ENCODE results near the gene CHD1. TPM values are rescaled to one million over a fixed set of nuclear protein-coding genes. Genes with fewer than 3 reads are reported as not detected.
"Not testable (repeated sequence)": the region's sequence is repeated elsewhere in the genome, so short reads cannot be mapped to it uniquely, and the experiment has no call there.

Gene CHD1
- total RNA-seq, 2 experiments from 2014 or later: 50.5 to 52.1 TPM

DNA sequence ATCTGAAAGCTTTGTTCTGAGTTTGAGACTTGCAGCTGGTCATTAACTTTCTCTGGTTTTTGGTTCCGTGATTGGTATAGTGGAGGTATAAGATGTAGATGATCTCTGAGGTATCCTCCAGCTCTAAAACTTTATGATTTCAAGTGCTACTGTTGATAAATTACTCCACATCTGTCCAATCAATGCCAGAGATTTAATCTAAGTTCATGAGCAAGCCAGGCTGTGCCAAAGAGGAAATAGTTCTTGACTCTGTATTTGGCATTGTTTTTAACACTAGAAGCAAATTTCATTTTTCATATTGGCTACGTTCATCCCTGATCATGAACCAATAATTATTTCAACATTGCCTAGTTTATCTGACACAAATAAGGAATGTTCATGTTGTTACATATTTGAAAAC is 28.5 kb upstream of the CHD1 start:
- intact Hi-C loops (cut with micrococcal nuclease): no loop called here
- H3K9me3 Mint-ChIP-seq: no peaks in the 10 kb centered on the region
- no peak overlapping the region for H3K4me3 Mint-ChIP-seq
- no peak overlapping the region for H3K27ac Mint-ChIP-seq
- DNase-seq: no peak
- CTCF ChIA-PET: no interaction called here
- no peaks in the 10 kb centered on the region for H3K4me1 Mint-ChIP-seq (ENCODE audit: low read depth)
- no peaks in the 10 kb centered on the region for H3K36me3 Mint-ChIP-seq (ENCODE audit: low read depth)
- no peaks in the 10 kb centered on the region for H3K27me3 Mint-ChIP-seq (ENCODE audit: low read depth)

- H3K27ac Mint-ChIP-seq; intact Hi-C loops (cut with micrococcal nuclease); CTCF ChIA-PET; H3K9me3 Mint-ChIP-seq; DNase-seq; H3K4me1 Mint-ChIP-seq (ENCODE audit: low read depth); H3K27me3 Mint-ChIP-seq (ENCODE audit: low read depth); H3K36me3 Mint-ChIP-seq (ENCODE audit: low read depth); H3K4me3 Mint-ChIP-seq: not testable (repeated sequence)
Observed at GRCh38 chr5:98955888-98956287, 27.1 kb upstream of the CHD1 start.

DNA sequence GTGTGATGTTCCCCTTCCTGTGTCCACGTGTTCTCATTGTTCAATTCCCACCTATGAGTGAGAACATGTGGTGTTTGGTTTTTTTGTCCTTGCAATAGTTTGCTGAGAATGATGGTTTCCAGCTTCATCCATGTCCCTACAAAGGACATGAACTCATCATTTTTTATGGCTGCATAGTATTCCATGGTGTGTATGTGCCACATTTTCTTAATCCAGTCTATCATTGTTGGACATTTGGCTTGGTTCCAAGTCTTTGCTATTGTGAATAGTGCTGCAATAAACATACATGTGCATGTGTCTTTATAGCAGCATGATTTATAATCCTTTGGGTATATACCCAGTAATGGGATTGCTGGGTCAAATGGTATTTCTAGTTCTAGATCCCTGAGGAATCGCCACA is 26.7 kb upstream of the CHD1 start:
- H3K4me3 Mint-ChIP-seq; H3K9me3 Mint-ChIP-seq; intact Hi-C loops (cut with micrococcal nuclease); H3K27me3 Mint-ChIP-seq (ENCODE audit: low read depth); DNase-seq; H3K36me3 Mint-ChIP-seq (ENCODE audit: low read depth); H3K4me1 Mint-ChIP-seq (ENCODE audit: low read depth); H3K27ac Mint-ChIP-seq; CTCF ChIA-PET: not testable (repeated sequence)

DNA sequence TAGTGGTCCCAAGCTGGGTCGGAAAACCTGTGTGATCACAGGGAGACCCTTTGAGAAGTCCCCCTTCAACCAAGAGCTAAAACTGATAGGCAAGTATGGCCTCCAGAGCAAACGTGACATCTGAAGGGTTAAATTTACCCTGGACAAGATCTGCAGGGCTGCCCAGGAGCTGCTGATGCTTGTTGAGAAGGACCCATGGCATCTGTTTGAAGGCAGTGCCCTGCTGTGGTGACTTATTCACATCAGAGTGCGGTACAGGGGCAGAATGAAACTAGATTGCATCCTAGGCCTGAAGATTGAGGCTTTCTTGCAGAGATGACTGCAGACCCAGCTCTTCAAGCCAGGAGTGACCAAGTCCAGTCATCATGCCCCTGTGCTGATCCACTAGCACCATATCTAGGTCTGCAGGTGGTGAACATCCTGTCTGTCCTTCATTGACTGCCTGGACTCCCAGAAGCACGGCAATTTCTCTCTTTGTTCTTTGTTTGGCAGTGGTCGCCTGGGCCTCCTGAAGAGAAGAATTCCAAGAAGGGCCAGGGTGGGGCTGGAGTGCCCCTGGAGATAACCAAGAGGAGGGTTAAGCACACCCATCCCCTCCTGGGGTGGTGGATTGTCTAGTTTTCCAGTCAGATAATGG is 25.7 kb upstream of the CHD1 start:
- Mint-ChIP-seq H3K9me3 (no peaks in the 10 kb centered on the region), H3K4me3 (no peak overlapping the region), H3K4me1 (ENCODE audit: low read depth) (no peaks in the 10 kb centered on the region), H3K36me3 (ENCODE audit: low read depth) (no peaks in the 10 kb centered on the region), H3K27me3 (ENCODE audit: low read depth) (no peaks in the 10 kb centered on the region), H3K27ac (no peak overlapping the region)
- DNase-seq: no peak
- intact Hi-C loops (cut with micrococcal nuclease): no loop called here
- CTCF ChIA-PET: no interaction called here

- no peaks in the 10 kb centered on the region for H3K9me3 Mint-ChIP-seq
- intact Hi-C loops (cut with micrococcal nuclease): no loop called here
- no peak overlapping the region for H3K27ac Mint-ChIP-seq
- no peak for DNase-seq
- no peak overlapping the region for H3K4me3 Mint-ChIP-seq
- CTCF ChIA-PET: no interaction called here
- no peaks in the 10 kb centered on the region for H3K36me3 Mint-ChIP-seq (ENCODE audit: low read depth)
- H3K27me3 Mint-ChIP-seq (ENCODE audit: low read depth): no peaks in the 10 kb centered on the region
- peaks cover 44% of the 10 kb centered on the region for H3K4me1 Mint-ChIP-seq (ENCODE audit: low read depth)
Observed at GRCh38 chr5:98942847-98943246, 14.0 kb upstream of the CHD1 start.

DNA sequence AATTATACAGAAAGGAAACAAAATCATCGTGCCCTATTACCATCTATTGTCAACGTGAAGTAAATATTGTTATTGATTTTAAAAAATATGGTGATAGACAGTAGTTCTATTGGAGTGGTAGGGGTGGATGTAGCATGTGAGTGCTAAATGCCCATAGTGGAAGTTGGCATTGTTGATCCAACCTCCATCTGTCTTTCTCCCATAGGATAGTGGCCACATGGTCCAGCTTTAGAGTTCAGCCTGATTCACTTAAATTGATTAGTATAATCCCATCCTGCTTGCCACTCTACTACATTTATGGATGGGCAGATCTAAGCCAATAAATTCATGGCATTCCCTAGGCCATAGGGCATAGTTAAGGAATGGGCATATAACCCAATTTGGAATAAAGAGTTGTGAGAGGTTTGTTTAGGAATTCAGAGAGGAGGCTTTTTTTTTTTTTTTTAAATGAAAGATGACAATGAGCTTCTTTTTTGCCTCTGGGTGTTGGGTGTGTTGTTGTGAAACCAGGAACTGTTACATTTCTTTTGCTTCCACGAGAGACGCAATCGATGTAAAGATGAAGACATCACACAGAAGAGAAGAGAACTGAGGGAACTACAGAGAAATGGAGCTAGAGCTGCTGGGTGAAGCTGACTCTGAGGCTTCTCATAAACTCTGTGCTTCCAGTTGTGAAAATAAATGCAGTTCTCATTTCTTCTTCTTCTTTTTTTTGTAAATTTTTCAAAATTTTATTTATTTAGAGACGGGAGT is 12.5 kb upstream of the CHD1 start:
- H3K9me3 Mint-ChIP-seq: no peaks in the 10 kb centered on the region
- H3K27me3 Mint-ChIP-seq (ENCODE audit: low read depth): no peaks in the 10 kb centered on the region
- no peak overlapping the region for H3K27ac Mint-ChIP-seq
- DNase-seq: no peak
- CTCF ChIA-PET: interaction anchor here (0.6 to 1.0 kb wide), 3 partner anchors 10 to 226 kb away, joined by 3 to 6 read pairs (median 3); no protein-coding TSS in a partner anchor
- intact Hi-C loops (cut with micrococcal nuclease): no loop called here
- H3K4me3 Mint-ChIP-seq: no peak overlapping the region
- H3K36me3 Mint-ChIP-seq (ENCODE audit: low read depth): no peaks in the 10 kb centered on the region
- H3K4me1 Mint-ChIP-seq (ENCODE audit: low read depth): peaks cover 55% of the 10 kb centered on the region

DNA sequence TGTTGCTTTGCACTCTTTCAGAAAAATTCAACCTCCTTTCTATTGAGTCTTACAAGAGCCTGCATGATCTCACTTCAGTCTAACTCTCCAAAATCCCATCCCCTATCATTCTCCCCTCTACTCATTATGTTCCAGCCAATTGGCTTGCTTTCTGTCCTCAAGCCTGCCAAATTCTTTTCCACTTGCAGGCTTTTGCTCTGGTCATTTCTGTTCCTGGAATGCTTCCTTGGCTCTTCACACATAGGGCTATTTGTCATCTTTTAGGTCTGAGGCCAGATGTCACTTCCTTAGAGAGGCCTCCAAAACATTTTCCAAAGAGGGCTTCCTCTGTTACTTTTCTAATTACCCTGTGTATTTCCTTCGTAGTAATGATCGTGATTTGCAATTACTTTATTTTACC is 11.8 kb upstream of the CHD1 start:
- no peak overlapping the region for H3K27ac Mint-ChIP-seq
- H3K4me1 Mint-ChIP-seq (ENCODE audit: low read depth): peaks cover 59% of the 10 kb centered on the region
- H3K9me3 Mint-ChIP-seq: no peaks in the 10 kb centered on the region
- no peak overlapping the region for H3K4me3 Mint-ChIP-seq
- DNase-seq: no peak
- CTCF ChIA-PET: no interaction called here
- intact Hi-C loops (cut with micrococcal nuclease): no loop called here
- no peaks in the 10 kb centered on the region for H3K27me3 Mint-ChIP-seq (ENCODE audit: low read depth)
- H3K36me3 Mint-ChIP-seq (ENCODE audit: low read depth): no peaks in the 10 kb centered on the region

GRCh38 chr5:98938464-98938863 is 9.7 kb upstream of the CHD1 start:
- intact Hi-C loops (cut with micrococcal nuclease): loop anchor here (10.0 kb wide), 1 partner anchor 1394 kb away; no protein-coding TSS in a partner anchor
- Mint-ChIP-seq H3K27ac (peak overlapping the region; percentile 39), H3K4me3 (no peak overlapping the region), H3K9me3 (no peaks in the 10 kb centered on the region), H3K4me1 (ENCODE audit: low read depth) (peaks cover 70% of the 10 kb centered on the region), H3K36me3 (ENCODE audit: low read depth) (peaks cover 3% of the 10 kb centered on the region), H3K27me3 (ENCODE audit: low read depth) (no peaks in the 10 kb centered on the region)
- CTCF ChIA-PET: interaction anchor here (2.5 kb wide), 1 partner anchor 94 kb away, joined by 7 read pairs; no protein-coding TSS in a partner anchor
- DNase-seq: no peak

- DNase-seq: peak; percentile 55
- H3K4me3 Mint-ChIP-seq: no peak overlapping the region
Observed at GRCh38 chr5:98936948-98937715, 8.3 kb upstream of the CHD1 start.

DNA sequence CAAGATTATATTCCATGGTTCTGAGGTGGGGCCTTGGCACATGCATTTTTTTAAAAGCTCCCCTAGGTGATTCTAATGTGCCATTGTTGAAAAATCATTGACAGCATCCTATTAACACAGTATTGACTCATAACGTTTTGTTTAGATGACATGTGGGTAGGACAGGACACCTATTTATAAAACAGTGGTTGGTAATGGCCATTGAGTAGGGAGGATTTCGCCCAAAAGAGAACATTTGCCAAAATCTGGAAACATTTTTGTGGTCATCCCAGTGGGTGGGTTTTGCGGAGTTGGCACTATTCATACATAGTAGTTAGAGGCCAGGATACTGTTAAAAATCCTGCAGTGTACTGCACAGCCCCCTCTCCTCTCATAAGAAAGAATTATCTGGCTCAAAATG is 6.4 kb upstream of the CHD1 start:
- Mint-ChIP-seq H3K36me3 (ENCODE audit: low read depth) (peaks cover 4% of the 10 kb centered on the region), H3K27ac (peak overlapping the region; percentile 96), H3K4me3 (no peak overlapping the region), H3K4me1 (ENCODE audit: low read depth) (peaks cover 80% of the 10 kb centered on the region), H3K9me3 (no peaks in the 10 kb centered on the region), H3K27me3 (ENCODE audit: low read depth) (no peaks in the 10 kb centered on the region)
- DNase-seq: no peak
- CTCF ChIA-PET: no interaction called here
- intact Hi-C loops (cut with micrococcal nuclease): loop anchor here (1.0 to 10.0 kb wide), 2 partner anchors 9 to 1390 kb away; no protein-coding TSS in a partner anchor

More at GRCh38 chr5:98936948-98937715, 8.3 kb upstream of the CHD1 start:
- Mint-ChIP-seq H3K4me1 (ENCODE audit: low read depth) (peaks cover 79% of the 10 kb centered on the region), H3K27me3 (ENCODE audit: low read depth) (no peaks in the 10 kb centered on the region), H3K9me3 (no peaks in the 10 kb centered on the region), H3K27ac (peak overlapping the region; percentile 37), H3K36me3 (ENCODE audit: low read depth) (peaks cover 4% of the 10 kb centered on the region)
- intact Hi-C loops (cut with micrococcal nuclease): loop anchor here (10.0 kb wide), 1 partner anchor 1392 kb away; no protein-coding TSS in a partner anchor
- CTCF ChIA-PET: interaction anchor here (2.5 kb wide), 1 partner anchor 96 kb away, joined by 7 read pairs; no protein-coding TSS in a partner anchor

GRCh38 chr5:98934546-98934945 is 5.7 kb upstream of the CHD1 start:
- intact Hi-C loops (cut with micrococcal nuclease): loop anchor here (5.0 to 10.0 kb wide), 2 partner anchors 1390 to 1843 kb away; no protein-coding TSS in a partner anchor
- Mint-ChIP-seq H3K4me3 (no peak overlapping the region), H3K36me3 (ENCODE audit: low read depth) (peaks cover 7% of the 10 kb centered on the region), H3K9me3 (no peaks in the 10 kb centered on the region), H3K27me3 (ENCODE audit: low read depth) (no peaks in the 10 kb centered on the region), H3K4me1 (ENCODE audit: low read depth) (peaks cover 82% of the 10 kb centered on the region), H3K27ac (peak overlapping the region; percentile 96)
- no peak for DNase-seq
- CTCF ChIA-PET: interaction anchor here (1.3 kb wide), 1 partner anchor 98 kb away, joined by 3 read pairs; no protein-coding TSS in a partner anchor

DNA sequence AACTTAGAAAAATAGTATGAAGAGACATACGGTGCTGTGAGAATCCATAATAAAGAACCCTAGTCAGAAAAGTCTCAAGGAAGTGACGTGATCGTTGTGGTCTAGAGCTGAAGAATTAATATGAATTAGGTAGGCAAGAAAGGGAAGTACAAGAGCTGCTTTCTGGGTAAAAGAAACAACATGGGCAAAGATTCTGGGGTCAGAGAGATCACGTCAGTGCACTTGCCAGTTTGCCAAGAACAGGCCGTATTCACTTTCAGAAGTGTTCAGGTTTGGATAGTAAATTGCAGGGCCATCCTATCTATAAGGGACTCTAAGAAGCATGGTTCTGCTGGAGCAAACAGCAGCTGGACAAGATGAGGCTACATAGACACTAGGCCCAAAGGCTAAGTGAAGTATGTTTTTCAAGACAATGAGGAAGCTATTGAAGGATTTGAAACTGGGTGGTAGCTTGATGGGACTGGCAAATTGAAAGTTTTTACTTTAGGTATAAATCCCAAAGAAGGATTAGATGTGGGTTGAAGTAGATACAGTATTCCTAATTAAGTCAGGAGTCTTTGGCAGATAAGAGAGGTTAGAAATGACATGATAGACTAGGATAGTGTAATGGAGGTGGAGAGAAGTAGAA is 4.8 kb upstream of the CHD1 start:
- intact Hi-C loops (cut with micrococcal nuclease): loop anchor here (5.0 to 10.0 kb wide), 2 partner anchors 1389 to 1844 kb away; no protein-coding TSS in a partner anchor
- Mint-ChIP-seq H3K36me3 (ENCODE audit: low read depth) (peaks cover 7% of the 10 kb centered on the region), H3K4me1 (ENCODE audit: low read depth) (peaks cover 74% of the 10 kb centered on the region), H3K4me3 (peak overlapping the region; percentile 61), H3K9me3 (no peaks in the 10 kb centered on the region), H3K27me3 (ENCODE audit: low read depth) (no peaks in the 10 kb centered on the region), H3K27ac (peak overlapping the region; percentile 96)
- CTCF ChIA-PET: interaction anchor here (0.6 to 1.3 kb wide), 3 partner anchors 39 to 106 kb away, joined by 3 read pairs; no protein-coding TSS in a partner anchor
- peak; percentile 49 for DNase-seq
